Measurements from ENCODE around the gene CSN3.

Gene CSN3

DNA sequence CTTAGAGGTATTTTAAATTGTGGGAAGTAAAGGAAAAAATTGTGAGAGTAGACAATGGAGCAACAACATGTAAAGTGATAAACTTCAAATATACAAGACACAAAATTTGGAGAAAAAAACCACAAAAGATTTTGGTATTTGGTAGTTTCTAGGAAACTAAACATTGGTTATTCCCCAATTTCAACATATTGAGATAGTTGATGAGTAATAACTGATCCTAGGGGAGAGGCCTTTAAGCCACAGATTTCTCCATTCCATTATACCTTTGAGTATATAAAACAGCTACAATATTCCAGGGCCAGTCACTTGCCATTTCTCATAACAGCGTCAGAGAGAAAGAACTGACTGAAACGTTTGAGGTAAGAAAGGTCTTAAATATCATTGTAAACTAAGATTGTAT is 16.6 kb upstream of the CSN3 start, which contains the start of gene FDCSP:
TSS of gene FDCSP (plus strand) at position 301 of the 400 bp plus-strand sequence. CDS start 5,071 bp downstream, outside the sequence.
- no peak for TF ChIP-seq Cebpa-rat (IDR thresholded peaks at IDR 0.05)
- Histone ChIP-seq H3K9ac (no peak within 1 kb of the TSS), H3K4me3 (no peak within 1 kb of the TSS)

GRCh38 chr4:70236125-70236524 is 6.3 kb upstream of the CSN3 start:
- Histone ChIP-seq H4K20me1 (no peaks in the 10 kb centered on the region), H3K27ac (no peak overlapping the region), H3K27me3 (no peaks in the 10 kb centered on the region), H3K9ac (no peak overlapping the region), H3K9me3 (replicated peaks in 1 of 11) (no peaks in the 10 kb centered on the region), H3K4me3 (no peak overlapping the region), H3K4me2 (no peak overlapping the region), H3K4me1 (no peaks in the 10 kb centered on the region), H3K36me3 (no peaks in the 10 kb centered on the region)
- no peak for TF ChIP-seq Cebpa-rat (IDR thresholded peaks at IDR 0.05)

More for the DNA sequence above, 16.6 kb upstream of the CSN3 start, which contains the start of gene FDCSP:
- Histone ChIP-seq H3K9me3 (replicated peaks in 1 of 11) (no peaks in the 10 kb centered on the region), H4K20me1 (no peaks in the 10 kb centered on the region), H3K27ac (no peak within 1 kb of the TSS), H3K36me3 (no peaks in the 10 kb centered on the region), H3K4me1 (no peaks in the 10 kb centered on the region), H3K27me3 (no peaks in the 10 kb centered on the region), H3K4me2 (no peak within 1 kb of the TSS)

- H3K4me2 ChIP-seq: no peak overlapping the region
- TF ChIP-seq Cebpa-rat (IDR thresholded peaks at IDR 0.05): no peak
- H3K27me3 ChIP-seq: no peaks in the 10 kb centered on the region
- H3K27ac ChIP-seq: no peak overlapping the region
- no peaks in the 10 kb centered on the region for H3K9me3 ChIP-seq (replicated peaks in 1 of 11)
- no peak overlapping the region for H3K9ac ChIP-seq
- H4K20me1 ChIP-seq: no peaks in the 10 kb centered on the region
- H3K4me3 ChIP-seq: no peak overlapping the region
- no peaks in the 10 kb centered on the region for H3K36me3 ChIP-seq
- H3K4me1 ChIP-seq: no peaks in the 10 kb centered on the region
Observed at GRCh38 chr4:70239131-70239883, 3.1 kb upstream of the CSN3 start.

DNA sequence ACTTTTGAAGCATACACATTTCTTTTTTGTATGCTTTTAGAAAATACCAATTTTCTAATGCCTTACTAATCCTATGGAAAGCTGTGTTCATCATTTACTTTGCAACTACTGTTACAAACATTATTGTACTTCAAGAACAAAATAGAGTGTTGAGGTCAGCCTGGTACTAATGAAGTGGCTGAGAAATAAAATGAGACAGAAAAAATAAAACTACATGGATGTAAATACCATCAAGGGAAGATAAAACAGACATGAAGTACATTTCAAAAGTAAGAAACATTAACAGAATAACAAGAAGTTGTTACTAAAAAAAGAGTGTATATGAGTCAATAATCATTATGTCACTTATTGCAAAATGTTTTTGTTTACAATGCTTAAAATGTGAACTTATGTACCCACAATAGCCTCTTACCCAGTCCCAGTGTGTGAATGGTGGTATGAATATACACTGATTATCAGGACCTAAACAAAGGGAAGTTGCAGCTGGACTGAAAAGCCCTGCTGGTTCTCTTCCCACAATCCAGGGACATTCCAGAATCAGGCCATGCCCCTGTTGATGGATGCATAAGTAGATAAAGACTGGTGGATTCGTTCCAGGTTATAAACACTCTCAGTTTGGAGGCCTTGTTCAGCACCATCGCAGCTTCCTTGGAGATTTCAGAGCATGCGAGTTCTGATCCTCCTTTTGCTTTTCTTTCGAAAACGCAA is 2.4 kb upstream of the CSN3 start:
- H3K27me3 ChIP-seq: no peaks in the 10 kb centered on the region
- H3K9me3 ChIP-seq (replicated peaks in 1 of 11): no peaks in the 10 kb centered on the region
- H3K9ac ChIP-seq: no peak overlapping the region
- H3K27ac ChIP-seq: no peak overlapping the region
- H3K4me1 ChIP-seq: no peaks in the 10 kb centered on the region
- no peak overlapping the region for H3K4me3 ChIP-seq
- no peak for TF ChIP-seq Cebpa-rat (IDR thresholded peaks at IDR 0.05)
- H4K20me1 ChIP-seq: no peaks in the 10 kb centered on the region
- H3K36me3 ChIP-seq: no peaks in the 10 kb centered on the region
- no peak overlapping the region for H3K4me2 ChIP-seq

DNA sequence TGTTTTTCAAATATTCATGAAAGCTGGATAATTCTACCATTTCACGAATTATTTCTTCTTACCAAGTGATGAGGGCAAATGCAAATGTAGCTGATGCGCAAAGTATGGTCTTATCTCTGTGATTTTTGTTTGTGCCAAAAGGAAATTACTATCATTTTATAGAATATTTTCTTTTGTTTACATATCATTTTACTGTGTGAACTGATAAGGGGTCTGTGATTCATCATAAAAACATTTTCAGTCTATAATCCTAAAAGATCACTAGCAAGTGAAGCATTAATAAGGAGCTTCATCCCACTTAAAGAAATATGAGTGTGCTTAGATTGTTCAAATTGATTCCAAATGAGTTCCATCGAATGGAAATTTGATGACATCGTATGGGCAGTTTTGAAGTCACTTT is 694 bp downstream of the CSN3 start:
- Histone ChIP-seq H3K4me3 (no peak overlapping the region), H3K9me3 (replicated peaks in 1 of 11) (no peaks in the 10 kb centered on the region), H3K27me3 (no peaks in the 10 kb centered on the region), H3K27ac (no peak overlapping the region), H3K4me2 (no peak overlapping the region), H3K36me3 (no peaks in the 10 kb centered on the region), H4K20me1 (no peaks in the 10 kb centered on the region), H3K4me1 (no peaks in the 10 kb centered on the region), H3K9ac (no peak overlapping the region)
- TF ChIP-seq Cebpa-rat (IDR thresholded peaks at IDR 0.05): no peak

DNA sequence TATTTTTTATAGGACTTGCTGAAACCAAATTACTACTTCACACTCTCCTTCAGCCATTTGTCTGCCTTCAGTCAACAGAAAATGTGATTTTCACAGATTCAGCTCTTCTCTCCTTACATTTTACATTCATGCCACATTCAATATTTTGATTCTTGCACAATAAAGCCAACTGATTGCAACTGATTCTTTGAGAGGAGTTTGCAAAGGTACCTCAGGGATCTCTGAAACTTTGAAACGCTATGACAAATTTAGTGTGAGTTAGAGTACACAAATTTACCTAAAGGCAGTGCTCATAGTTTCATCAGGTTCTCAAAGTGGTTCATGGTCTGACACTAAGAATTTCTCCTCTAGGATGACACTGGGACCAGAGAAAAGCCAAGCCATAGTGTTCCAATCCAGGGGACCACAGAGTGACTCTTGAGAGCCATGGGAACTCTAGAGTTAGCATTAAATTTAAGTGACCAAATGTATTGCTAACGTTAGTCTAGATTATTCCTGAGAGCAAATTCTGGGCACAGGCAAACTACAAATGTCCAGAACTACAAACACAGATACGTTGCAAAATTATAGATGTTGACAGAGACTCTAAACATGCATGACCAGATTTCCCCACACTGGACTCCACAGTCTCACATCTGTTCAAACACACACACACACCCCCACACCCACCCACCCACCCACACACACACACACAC is 9.0 kb downstream of the CSN3 start:
- Histone ChIP-seq H3K9ac (no peak overlapping the region), H3K4me2 (no peak overlapping the region), H3K27ac (no peak overlapping the region), H3K9me3 (replicated peaks in 1 of 11) (no peaks in the 10 kb centered on the region), H3K36me3 (no peaks in the 10 kb centered on the region), H3K4me3 (no peak overlapping the region), H4K20me1 (no peaks in the 10 kb centered on the region), H3K4me1 (no peaks in the 10 kb centered on the region), H3K27me3 (no peaks in the 10 kb centered on the region)
- TF ChIP-seq Cebpa-rat (IDR thresholded peaks at IDR 0.05): no peak

DNA sequence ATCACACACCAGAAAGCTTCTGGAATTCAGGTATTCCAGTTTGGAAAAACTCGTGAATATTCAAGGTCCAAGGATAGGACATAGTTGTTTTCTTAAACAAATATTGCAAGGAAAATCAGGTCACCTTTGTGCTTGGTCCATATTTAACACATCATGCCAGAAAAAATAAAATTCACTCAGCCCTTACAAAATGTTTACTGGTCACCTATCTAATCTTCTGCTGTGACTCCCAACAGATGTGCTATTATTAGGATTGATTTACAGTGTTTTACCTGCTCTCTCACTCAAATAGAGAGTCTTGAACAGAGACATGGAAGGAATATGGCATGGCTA is 9.5 kb downstream of the CSN3 start:
- H3K27me3 ChIP-seq: no peaks in the 10 kb centered on the region
- H3K9ac ChIP-seq: no peak overlapping the region
- no peak overlapping the region for H3K27ac ChIP-seq
- H3K9me3 ChIP-seq (replicated peaks in 1 of 11): no peaks in the 10 kb centered on the region
- no peak overlapping the region for H3K4me3 ChIP-seq
- TF ChIP-seq Cebpa-rat (IDR thresholded peaks at IDR 0.05): no peak
- H3K4me2 ChIP-seq: no peak overlapping the region
- H3K4me1 ChIP-seq: no peaks in the 10 kb centered on the region
- no peaks in the 10 kb centered on the region for H3K36me3 ChIP-seq
- no peaks in the 10 kb centered on the region for H4K20me1 ChIP-seq

- no peak overlapping the region for H3K4me3 ChIP-seq
- H3K27me3 ChIP-seq: no peaks in the 10 kb centered on the region
- H3K9ac ChIP-seq: no peak overlapping the region
- H3K9me3 ChIP-seq (replicated peaks in 1 of 11): no peaks in the 10 kb centered on the region
- H3K27ac ChIP-seq: no peak overlapping the region
- no peaks in the 10 kb centered on the region for H4K20me1 ChIP-seq
- H3K4me2 ChIP-seq: no peak overlapping the region
- no peaks in the 10 kb centered on the region for H3K36me3 ChIP-seq
- no peaks in the 10 kb centered on the region for H3K4me1 ChIP-seq
- TF ChIP-seq Cebpa-rat (IDR thresholded peaks at IDR 0.05): no peak
Observed at GRCh38 chr4:70269674-70270073, 27.3 kb downstream of the CSN3 start.

DNA sequence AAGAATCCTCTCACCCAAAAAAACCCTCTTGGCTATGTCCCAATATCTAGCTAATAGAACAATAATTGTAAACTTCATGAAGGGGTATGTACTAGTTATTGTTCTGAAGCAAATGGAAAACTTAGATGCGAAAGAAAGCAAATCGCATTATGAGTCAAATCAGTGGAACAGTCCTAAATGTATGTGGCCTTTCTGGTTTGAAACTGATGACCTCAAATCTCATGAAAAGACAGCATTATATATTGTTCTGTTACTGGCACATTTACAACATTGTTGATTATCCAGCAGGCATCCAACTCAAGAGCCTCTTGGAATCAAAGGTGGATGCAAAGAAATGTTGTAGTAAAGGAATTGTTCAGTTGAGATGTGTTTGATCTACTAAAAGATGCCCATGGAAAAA is 34.7 kb downstream of the CSN3 start:
- Histone ChIP-seq H3K4me1 (no peaks in the 10 kb centered on the region), H3K27ac (no peak overlapping the region), H3K9me3 (replicated peaks in 1 of 11) (no peaks in the 10 kb centered on the region), H3K36me3 (no peaks in the 10 kb centered on the region), H3K4me2 (no peak overlapping the region), H3K27me3 (no peaks in the 10 kb centered on the region), H3K9ac (no peak overlapping the region), H3K4me3 (no peak overlapping the region), H4K20me1 (no peaks in the 10 kb centered on the region)
- no peak for TF ChIP-seq Cebpa-rat (IDR thresholded peaks at IDR 0.05)
